Transverse colon (tissue), 4 donors: ENCODE data around the gene INO80E. TPM values are rescaled to one million over a fixed set of nuclear protein-coding genes. Genes with fewer than 3 reads are reported as not detected.

Experiments used
- DNase-seq: peaks from one replicate; pipeline ENCODE4 v3.0.0-alpha.2; 2019
- H3K27ac ChIP-seq, 4 donors: fragments of 200-600 bp; sonication (generic); 2 replicates each; pipeline ENCODE4 v1.5.1; 2016 to 2018; ENCODE audit warnings: inconsistent platforms in 4 of 4
- H3K27me3 ChIP-seq: fragments of 200-600 bp; sonication (generic); 2 replicates; pipeline ENCODE4 v1.5.1; 2017; ENCODE audit warnings: inconsistent platforms
- H3K36me3 ChIP-seq, 4 donors: fragments of 200-600 bp; sonication (generic); 2 replicates each; pipeline ENCODE4 v1.5.1; 2017 to 2019; ENCODE audit warnings: inconsistent platforms in 4 of 4
- H3K4me1 ChIP-seq, 4 donors: fragments of 200-600 bp; sonication (generic); 2 replicates each; pipeline ENCODE4 v1.5.1; 2017 to 2020; ENCODE audit warnings: inconsistent platforms in 4 of 4
- H3K4me3 ChIP-seq, 4 donors: fragments of 200-600 bp; sonication (generic); 1 replicate in 1 of 4; 2 replicates in 3 of 4; pipeline versions ENCODE4 v1.5.1 to v1.6.1; 2017 to 2019; ENCODE audit warnings: inconsistent platforms in 4 of 4
- H3K9me3 ChIP-seq, 2 donors: fragments of 200-600 bp; sonication (generic); 2 replicates each; pipeline ENCODE4 v1.5.1; 2017 to 2019; ENCODE audit warnings: inconsistent platforms in 2 of 2
- CTCF ChIP-seq, 5 experiments: fragments of 200-600 bp in 3 of 5; fragments of 450-650 bp in 2 of 5; sonication (generic) in 3 of 5; IDR thresholded peaks; 1 replicate in 2 of 5; 2 replicates in 3 of 5; pipeline ENCODE4 v1.5.1; 2016 to 2017; ENCODE audit warnings: antibody characterized with exemption in 5 of 5, inconsistent platforms in 3 of 5, mild to moderate bottlenecking in 2 of 5, moderate library complexity in 1 of 5
- EP300 ChIP-seq: sonication (generic); formaldehyde crosslinking; IDR thresholded peaks from one replicate; pipeline ENCODE4 v1.6.1; 2017; ENCODE audit warnings: antibody characterized with exemption, low read depth
- POLR2A ChIP-seq: fragments of 450-650 bp; IDR thresholded peaks from one replicate; pipeline ENCODE4 v1.6.1; 2016; ENCODE audit warnings: antibody characterized with exemption, mild to moderate bottlenecking, moderate library complexity
- POLR2AphosphoS5 ChIP-seq, 3 donors: sonication (generic); formaldehyde crosslinking; IDR thresholded peaks; one replicate each; pipeline ENCODE4 v1.6.1; 2016; ENCODE audit warnings: antibody characterized with exemption in 3 of 3
- WGBS, 2 donors: methylation state at CpG; one replicate each; pipeline ENCODE4 v1.1.5; 2018; ENCODE audit warnings: low coverage in 1 of 2; 5-methylcytosine and 5-hydroxymethylcytosine counted together
- in situ Hi-C, 4 donors: fragments of 200-750 bp; cut with MboI; loops; one replicate each; pipeline versions ENCODE4 v1.15.0 to v1.15.1; 2017; ENCODE audit warnings: low sequenced_read_pairs in 3 of 4, low pct_ligation_motif_present in 1 of 4, low pct_unique_long_range_greater_than_20kb in 1 of 4
- intact Hi-C: fragments of 100-400 bp; cut with DNase I; formaldehyde crosslinking; loops from one replicate; pipeline ENCODE4 v1.15.1; 2023; ENCODE audit warnings: low total_unique reads
- total RNA-seq, 4 donors: library from RNA; depleted of rRNA; stranded (reverse); fragments of >200 nt; gene quantifications; one replicate each; pipeline ENCODE4 v1.1.0, GENCODE V29; 2016

Gene INO80E
- total RNA-seq, 4 donors from 2014 or later = 65.6 to 94.3 (median 73.0) TPM

GRCh38 chr16:30027588-30028437, 31.8 kb downstream of the INO80E start:
- Histone ChIP-seq H3K27ac (no peak overlapping the region), H3K27me3 (peaks cover 80% of the 10 kb centered on the region), H3K4me1 (peaks cover 0 to 9% (median 4%) of the 10 kb centered on the region in 4 donors), H3K4me3 (no peak overlapping the region), H3K36me3 (no peaks in the 10 kb centered on the region), H3K9me3 (no peaks in the 10 kb centered on the region)
- WGBS, 2 donors = 31 to 49% methylated on average over 3 to 12 of the region's 13 CpGs
- TF ChIP-seq POLR2AphosphoS5 (IDR thresholded peaks at IDR 0.05) (no peak), CTCF (IDR thresholded peaks at IDR 0.05) (no peak), EP300 (no peak), POLR2A (no peak)
- intact Hi-C loops = no loop called here
- DNase-seq = no peak
- in situ Hi-C loops = loop anchor here in 3 of 4 donors (10.0 to 25.0 kb wide), 2 partner anchors 141 to 333 kb away; partner anchors contain the start of gene SEZ6L2 (in 1 of the 3)

- no peak for DNase-seq
- Histone ChIP-seq H3K27ac (no peak overlapping the region), H3K4me1 (peaks cover 0 to 9% (median 4%) of the 10 kb centered on the region in 4 donors), H3K36me3 (no peaks in the 10 kb centered on the region), H3K9me3 (no peaks in the 10 kb centered on the region), H3K27me3 (peaks cover 87% of the 10 kb centered on the region), H3K4me3 (no peak overlapping the region)
- WGBS, 2 donors = 17% methylated on average over 18 of the region's 18 CpGs; no CpG with 5 or more reads in 1 of the 2 donors
- intact Hi-C loops (no loop called here), in situ Hi-C loops (loop anchor here in 3 of 4 donors (10.0 to 25.0 kb wide), 2 partner anchors 141 to 334 kb away; partner anchors contain the start of gene SEZ6L2 (in 1 of the 3))
- TF ChIP-seq CTCF (IDR thresholded peaks at IDR 0.05) = no peak
- TF ChIP-seq POLR2A = no peak
- no peak for TF ChIP-seq EP300
- TF ChIP-seq POLR2AphosphoS5 (IDR thresholded peaks at IDR 0.05) = no peak
These were observed 32.5 kb downstream of the INO80E start for GRCh38 chr16:30028438-30029076.

DNA sequence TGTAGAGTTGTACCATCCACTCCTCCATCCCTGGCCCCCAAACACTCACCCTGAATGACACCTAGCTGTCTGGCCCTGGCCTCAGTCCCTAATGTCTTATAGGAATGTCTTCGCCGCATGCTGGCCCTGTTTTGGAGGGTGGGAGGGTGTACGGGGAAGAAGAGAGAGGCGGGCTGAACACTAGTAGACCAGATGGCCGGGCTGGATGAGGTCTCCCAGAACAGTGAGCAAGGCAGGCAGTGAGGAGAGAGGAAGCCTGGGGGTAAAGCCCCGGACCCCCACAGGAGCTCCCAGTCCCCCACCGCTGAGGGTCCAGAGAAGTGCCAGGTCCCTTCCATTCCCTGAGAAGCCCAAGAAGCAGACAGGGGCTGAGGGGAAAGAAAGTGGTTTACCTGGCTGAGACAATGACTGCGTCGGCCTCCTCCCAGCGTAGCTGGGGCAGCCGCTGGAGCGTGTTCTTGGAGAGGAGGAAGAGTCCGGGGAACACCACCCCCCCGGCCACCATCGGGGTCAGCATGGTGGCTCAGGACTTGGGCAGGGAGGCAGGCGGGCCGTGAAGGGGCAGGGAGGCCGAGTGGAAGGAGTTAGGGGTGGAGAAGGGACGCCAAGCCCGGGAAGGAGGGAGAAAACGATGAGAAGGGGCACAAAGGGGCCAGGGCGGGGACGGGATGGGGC, 34.1 kb downstream of the INO80E start:
- Histone ChIP-seq H3K4me3 (no peak overlapping the region), H3K27ac (no peak overlapping the region), H3K36me3 (no peaks in the 10 kb centered on the region), H3K9me3 (no peaks in the 10 kb centered on the region), H3K27me3 (peaks cover 98% of the 10 kb centered on the region), H3K4me1 (peaks cover 0 to 9% (median 4%) of the 10 kb centered on the region in 4 donors)
- DNase-seq = no peak
- TF ChIP-seq POLR2A = no peak
- TF ChIP-seq EP300 = no peak
- TF ChIP-seq POLR2AphosphoS5 (IDR thresholded peaks at IDR 0.05) = no peak
- no peak for TF ChIP-seq CTCF (IDR thresholded peaks at IDR 0.05)
- intact Hi-C loops (no loop called here), in situ Hi-C loops (loop anchor here in 1 of 4 donors (25.0 kb wide), 1 partner anchor 143 kb away; the partner anchor contains the start of gene SEZ6L2)
- WGBS, 2 donors = 27% methylated on average over 23 of the region's 23 CpGs; no CpG with 5 or more reads in 1 of the 2 donors
